Stimulated activated CD4-positive, alpha-beta T cell treated with anti-CD3 and anti-CD28 coated beads, TNF-alpha, amount 100 ng/mL, for 1 hour (primary cell): ENCODE measurements around the gene RPL39.
A peak's percentile ranks its signal among the peaks of the same experiment; 100 is the strongest.
"Not testable (repeated sequence)": the region's sequence is repeated elsewhere in the genome, so short reads cannot be mapped to it uniquely, and the experiment has no call there.

Experiments used
- DNase-seq, 3 donors: peaks; one replicate each; pipeline ENCODE4 v3.0.0-alpha.2; 2020; ENCODE audit warnings: low read depth in 3 of 3, low spot score in 1 of 3

RPL39 gene

GRCh38 chrX:119791437-119792231 is at the start of gene RPL39:
Gene RPL39, minus strand, starts transcription at chrX:119791630. Its CDS starts 54 bp downstream, at chrX:119791576.
- DNase-seq, result peak; percentile 38 to 54 (median 45)

- no peak for DNase-seq
Measured at GRCh38 chrX:119833905-119834304, 42.5 kb upstream of the RPL39 start.

DNA sequence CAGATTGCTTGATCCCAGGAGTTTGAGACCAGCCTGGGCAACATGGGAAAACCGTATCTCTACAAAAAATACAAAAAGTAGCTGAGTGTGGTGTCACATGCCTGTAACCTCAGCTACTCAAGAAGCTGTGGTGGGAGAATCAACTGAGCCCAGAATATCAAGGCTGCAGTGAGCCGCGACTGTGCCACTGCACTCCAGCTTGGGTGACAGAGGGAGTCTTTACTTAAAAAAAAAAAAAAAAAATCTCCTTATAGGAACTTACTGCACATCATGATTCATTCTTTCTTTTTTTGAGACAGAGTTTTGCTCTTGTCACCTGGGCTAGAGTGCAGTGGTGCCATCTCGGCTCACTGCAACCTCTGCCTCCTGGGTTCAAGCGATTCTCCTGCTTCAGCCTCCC is 37.0 kb upstream of the RPL39 start:
- DNase-seq, result no peak

- DNase-seq, result no peak
Measured at GRCh38 chrX:119826399-119826959, 35.0 kb upstream of the RPL39 start.

DNA sequence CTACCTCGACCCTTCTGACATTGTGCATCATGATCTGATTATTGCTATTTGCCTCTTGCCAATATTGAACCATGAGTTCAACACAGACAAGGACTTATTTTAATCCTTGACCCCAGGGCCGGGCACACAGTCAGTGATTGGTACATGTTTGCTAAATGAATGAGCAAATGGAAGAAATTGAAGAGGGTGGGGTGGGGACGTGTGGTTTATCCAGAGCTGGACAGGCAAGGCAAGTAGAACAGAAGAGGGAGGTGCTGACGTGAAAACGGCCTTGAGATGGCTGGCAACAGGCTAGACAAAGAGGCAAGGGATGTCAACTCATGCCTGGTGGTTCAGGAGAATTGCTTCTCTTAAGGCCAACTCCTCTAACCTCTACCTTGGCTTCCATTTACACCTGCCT is 32.8 kb upstream of the RPL39 start:
- not testable (repeated sequence) for DNase-seq

DNA sequence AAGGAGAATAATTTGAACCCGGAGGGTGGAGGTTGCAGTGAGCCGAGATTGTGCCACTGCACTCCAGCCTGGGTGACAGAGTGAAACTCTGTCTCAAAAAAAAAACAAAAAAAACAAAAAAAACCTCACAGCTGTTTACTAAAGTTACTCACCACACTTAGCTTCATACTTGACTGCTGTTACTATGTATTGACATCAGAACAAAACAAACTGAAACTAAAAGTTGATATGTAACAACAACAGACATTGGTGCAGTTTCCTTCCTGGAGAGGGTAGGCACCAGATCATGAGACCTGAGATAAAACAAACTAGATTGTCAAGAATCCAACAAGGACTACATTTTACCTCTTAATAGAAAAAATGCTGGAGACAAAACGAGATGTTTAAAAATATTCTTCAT is 30.3 kb upstream of the RPL39 start:
- not testable (repeated sequence) for DNase-seq

GRCh38 chrX:119817130-119817690 is 25.8 kb upstream of the RPL39 start:
- DNase-seq, result no peak

DNA sequence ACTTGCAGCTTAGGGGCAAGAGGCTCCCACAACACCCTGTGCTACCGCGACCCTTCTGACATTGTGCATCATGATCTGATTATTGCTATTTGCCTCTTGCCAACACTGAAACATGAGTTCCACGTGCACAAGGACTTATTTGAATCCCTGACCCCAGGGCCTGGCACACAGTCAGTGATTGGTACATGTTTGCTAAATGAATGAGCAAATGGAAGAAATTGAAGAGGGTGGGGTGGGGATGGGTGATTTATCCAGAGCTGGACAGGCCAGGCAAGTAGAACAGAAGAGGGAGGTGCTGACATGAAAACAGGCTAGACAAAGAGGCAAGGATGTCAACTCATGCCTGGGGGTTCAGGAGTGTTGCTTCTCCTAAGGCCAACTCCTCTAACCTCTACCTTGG is 24.9 kb upstream of the RPL39 start:
- no peak for DNase-seq

GRCh38 chrX:119809185-119809666 is 17.8 kb upstream of the RPL39 start:
- DNase-seq, result no peak

DNA sequence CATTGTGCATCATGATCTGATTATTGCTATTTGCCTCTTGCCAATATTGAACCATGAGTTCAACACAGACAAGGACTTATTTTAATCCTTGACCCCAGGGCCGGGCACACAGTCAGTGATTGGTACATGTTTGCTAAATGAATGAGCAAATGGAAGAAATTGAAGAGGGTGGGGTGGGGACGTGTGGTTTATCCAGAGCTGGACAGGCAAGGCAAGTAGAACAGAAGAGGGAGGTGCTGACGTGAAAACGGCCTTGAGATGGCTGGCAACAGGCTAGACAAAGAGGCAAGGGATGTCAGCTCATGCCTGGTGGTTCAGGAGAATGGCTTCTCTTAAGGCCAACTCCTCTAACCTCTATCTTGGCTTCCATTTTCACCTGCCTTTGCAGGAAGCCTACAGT is 17.0 kb upstream of the RPL39 start:
- not testable (repeated sequence) for DNase-seq

DNA sequence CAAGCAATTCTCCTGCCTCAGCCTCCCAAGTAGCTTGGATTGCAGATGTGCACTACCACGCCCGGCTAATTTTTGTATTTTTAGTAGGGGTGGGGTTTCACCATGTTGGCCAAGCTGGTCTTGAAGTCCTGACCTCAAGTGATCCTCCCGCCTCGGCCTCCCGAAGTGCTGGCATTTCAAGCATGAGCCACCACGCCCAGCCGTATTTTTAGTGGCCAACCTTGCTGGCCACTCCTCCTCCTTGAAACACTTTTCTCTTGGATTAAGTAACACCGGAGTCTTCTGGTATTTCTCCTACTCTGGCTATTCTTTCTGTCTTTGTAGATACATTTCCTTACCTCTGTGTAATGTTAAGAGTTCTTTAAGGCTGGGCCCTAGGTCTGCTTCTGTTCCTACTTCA is 11.1 kb upstream of the RPL39 start:
- no peak for DNase-seq

DNA sequence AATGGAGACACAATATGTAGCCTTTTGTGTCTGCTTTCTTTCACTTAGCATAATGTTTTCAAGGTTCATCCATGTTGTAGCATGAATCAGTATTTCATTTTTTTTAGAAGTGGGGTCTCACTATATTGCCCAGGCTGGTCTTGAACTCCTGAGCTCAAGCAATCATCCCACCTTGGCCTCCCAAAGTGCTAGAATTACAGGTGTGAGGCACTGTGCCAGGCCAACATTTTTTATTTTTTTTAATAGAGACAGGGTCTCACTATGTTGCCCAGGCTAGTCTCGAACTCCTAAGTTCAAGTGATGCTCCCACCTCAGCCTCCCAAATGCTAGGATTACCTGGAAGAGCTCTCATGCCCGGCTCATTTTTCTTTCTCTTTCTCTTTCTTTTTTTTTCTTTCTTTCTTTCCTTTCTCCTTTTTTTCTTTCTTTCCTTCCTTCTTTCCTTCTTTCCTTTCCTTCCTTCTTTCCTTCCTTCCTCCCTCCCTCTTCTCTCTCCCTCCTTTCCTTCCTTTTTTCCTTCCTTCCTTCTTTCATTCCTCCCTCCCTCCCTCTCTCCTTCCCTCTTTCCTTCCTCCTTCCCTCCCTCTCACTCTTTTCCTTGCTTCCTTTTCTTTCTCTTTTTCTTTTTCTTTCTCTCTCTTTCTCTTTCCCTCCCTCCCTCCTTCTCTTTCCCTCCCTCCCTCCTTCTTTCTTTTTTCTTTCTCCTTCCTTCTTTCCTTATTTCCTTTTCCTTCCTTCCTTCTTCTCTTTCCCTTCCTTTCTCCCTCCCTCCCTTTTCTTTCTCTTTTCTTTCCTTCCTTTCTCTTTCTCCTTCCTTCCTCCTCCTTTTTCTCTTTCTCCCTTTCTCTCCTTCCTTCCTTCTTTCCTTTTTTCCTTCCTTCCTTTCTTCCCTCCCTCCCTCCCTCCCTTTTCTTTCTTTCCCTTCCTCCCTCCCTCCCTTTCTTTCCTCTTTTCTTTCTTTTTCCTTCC is 10.1 kb upstream of the RPL39 start:
- no peak for DNase-seq

DNA sequence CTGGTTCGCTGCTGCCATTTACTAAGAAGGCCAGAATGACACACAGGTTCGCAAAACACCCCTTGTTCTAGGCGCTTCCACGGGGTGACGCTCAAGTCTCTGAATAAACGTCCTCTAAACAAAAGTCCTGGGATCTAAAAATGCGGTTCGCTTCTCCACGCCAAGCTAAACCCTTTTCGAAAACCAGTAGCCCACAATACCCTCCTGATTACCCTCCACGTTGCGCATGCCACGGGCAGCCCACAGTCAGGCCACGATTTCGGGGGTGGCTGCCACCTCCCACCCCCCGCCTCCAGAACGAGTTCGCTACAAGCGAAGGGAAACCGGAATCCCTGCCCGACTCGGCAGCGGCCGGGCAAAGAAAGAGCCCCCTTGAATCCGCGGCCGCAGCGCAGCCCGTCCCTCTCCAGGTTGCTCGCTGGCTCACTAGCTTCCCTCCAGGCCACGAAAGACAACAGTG is 423 bp downstream of the RPL39 start:
- DNase-seq, result peak in 1 of 3 donors; percentile 23

DNA sequence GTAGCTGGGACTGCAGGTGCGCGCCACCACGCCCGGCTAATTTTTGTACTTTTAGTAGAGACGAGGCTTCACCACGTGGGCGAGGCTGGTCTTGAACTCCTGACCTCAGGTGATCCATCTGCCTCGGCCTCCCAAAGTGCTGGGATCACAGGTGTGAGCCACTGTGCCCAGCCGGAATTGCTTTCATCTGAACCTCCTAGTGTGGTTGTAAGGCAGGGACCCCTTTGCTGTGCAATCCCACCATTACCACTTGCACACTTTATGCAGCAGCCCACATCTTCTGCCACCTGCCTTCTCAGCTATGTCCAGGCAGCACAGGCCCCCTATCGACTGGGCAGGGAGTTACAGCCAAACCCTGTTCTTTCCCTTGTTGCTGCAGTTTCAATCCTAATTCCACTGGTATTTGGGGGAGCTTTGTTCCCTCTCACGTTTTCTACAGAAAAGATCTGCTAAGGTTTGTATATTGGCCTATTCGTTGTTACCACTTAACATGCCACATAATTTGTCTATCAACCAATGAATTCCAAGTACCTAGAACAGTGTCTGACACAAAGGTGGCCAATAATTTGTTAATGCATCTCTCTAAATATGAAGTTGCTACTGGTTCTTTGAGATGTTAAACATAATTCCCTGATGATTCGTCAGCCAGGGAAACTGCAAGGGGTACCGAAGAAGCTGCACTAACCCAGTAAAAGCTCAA is 6.5 kb downstream of the RPL39 start:
- DNase-seq, result peak in 1 of 3 donors; percentile 17

DNA sequence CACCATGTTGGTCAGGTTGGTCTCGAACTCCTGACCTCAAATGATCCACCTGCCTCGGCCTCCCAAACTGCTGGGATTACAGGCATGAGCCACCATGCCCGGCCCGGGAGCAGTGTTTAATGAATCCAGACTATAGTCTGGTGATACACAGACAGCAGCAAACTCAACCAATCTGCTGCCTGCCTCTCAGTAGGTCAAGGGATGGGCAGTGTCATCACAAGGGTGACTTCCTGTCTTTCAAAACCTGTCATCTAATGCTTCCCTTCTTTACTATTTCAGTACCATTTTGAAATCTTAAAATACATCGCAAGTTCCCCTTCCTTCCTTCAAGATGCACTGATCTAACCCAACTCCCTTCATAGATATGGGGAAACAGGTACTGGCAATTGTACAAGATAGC is 8.4 kb downstream of the RPL39 start:
- no peak for DNase-seq

- no peak for DNase-seq
Measured at GRCh38 chrX:119778829-119779228, 12.6 kb downstream of the RPL39 start.

- no peak for DNase-seq
Measured at GRCh38 chrX:119775517-119776238, 15.8 kb downstream of the RPL39 start.

DNA sequence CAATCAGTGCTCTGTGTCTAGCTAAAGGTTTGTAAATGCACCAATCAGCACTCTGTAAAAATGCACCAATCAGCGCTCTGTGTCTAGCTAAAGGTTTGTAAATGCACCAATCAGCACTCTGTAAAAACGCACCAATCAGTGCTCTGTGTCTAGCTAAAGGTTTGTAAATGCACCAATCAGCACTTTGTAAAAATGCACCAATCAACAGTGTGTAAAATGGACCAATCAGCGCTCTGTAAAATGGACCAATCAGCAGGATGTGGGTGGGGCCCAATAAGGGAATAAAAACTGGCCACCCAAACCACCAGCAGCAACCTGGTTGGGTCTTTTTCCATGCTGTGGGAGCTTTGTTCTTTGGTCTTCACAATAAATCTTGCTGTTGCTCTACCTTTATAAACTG is 22.0 kb downstream of the RPL39 start:
- DNase-seq, result not testable (repeated sequence)

- not testable (repeated sequence) for DNase-seq
Measured at GRCh38 chrX:119768436-119768835, 23.0 kb downstream of the RPL39 start.
